GM12864 (cell line): ENCODE data around the gene TMEM72.

Experiments used
- DNase-seq: peaks from one replicate; pipeline ENCODE4 v3.0.0-alpha.2; 2011; ENCODE audit warnings: low read depth
- H3K4me3 ChIP-seq: 2 replicates; pipeline ENCODE4 v1.5.1; 2011; ENCODE audit warnings: mild to moderate bottlenecking, low read depth, low read length, control low read depth
- TF ChIP-seq, protein P1 (sequence below): IDR thresholded peaks from 2 replicates; pipeline ENCODE4 v1.5.1; 2011; ENCODE audit warnings: low read depth, mild to moderate bottlenecking, moderate library complexity, low read length, control low read depth, inconsistent platforms; ENCODE audit errors: missing control alignments

The TMEM72 gene

DNA sequence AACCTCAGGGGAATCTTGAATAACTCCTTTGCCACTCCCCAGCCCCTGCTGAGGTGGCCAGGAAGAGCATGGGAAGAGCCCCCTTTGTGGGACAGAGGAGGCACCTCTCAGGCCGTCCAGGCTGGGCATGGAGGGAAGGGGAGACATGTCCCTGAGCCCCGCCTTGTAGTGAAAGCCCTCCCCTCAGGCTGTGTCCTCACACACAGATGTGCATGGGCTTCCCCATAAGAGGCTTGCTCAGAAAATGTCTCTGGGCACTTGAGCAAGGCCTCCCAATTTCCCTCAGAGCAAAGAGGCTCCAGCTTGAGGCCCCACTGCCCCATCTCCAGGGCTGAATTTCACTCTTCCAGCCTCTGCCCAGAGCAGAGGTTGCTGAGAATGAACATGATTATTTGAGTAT lies 3.8 kb downstream of the TMEM72 start:
- TF ChIP-seq, protein P1, sequence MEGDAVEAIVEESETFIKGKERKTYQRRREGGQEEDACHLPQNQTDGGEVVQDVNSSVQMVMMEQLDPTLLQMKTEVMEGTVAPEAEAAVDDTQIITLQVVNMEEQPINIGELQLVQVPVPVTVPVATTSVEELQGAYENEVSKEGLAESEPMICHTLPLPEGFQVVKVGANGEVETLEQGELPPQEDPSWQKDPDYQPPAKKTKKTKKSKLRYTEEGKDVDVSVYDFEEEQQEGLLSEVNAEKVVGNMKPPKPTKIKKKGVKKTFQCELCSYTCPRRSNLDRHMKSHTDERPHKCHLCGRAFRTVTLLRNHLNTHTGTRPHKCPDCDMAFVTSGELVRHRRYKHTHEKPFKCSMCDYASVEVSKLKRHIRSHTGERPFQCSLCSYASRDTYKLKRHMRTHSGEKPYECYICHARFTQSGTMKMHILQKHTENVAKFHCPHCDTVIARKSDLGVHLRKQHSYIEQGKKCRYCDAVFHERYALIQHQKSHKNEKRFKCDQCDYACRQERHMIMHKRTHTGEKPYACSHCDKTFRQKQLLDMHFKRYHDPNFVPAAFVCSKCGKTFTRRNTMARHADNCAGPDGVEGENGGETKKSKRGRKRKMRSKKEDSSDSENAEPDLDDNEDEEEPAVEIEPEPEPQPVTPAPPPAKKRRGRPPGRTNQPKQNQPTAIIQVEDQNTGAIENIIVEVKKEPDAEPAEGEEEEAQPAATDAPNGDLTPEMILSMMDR, result no peak
- DNase-seq, result no peak
- H3K4me3 ChIP-seq, result no peak overlapping the region

DNA sequence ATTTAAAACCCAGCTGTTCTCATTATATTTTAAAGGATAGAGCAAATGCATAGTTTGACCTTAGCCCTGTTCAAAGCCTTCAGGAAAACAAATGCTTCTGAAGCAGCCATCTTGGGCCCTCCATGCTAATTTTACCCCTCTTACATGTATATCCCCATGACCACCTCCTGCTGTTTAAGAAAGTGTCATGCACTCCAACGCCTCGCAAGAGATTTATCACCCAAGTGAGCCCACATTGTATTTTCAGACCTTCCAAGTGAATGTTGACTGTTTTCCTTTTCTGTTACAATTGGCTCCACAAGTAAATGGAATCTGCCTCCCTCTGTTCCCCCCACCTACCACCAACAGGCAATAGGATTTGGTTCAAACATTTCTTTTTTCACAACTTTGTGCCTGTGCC lies 5.3 kb downstream of the TMEM72 start:
- no peak for DNase-seq
- TF ChIP-seq, protein P1, result no peak
- H3K4me3 ChIP-seq, result no peak overlapping the region

DNA sequence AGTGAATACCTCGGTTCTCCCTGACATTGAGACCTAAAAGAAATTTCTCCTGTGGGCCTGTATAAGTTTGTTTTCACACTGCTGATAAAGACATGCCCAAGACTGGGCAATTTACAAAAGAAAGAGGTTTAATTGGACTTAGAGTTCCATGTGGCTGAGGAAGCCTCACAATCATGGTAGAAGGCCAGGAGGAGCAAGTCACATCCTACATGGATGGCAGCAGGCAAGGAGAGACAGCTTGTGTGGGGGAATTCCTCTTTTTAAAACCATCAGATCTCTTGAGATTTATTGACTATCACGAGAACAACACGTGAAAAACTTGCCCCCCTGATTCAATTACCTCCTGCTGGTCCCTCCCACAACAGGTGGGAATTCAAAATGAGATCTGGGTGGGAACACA lies 6.7 kb downstream of the TMEM72 start:
- no peak for DNase-seq

DNA sequence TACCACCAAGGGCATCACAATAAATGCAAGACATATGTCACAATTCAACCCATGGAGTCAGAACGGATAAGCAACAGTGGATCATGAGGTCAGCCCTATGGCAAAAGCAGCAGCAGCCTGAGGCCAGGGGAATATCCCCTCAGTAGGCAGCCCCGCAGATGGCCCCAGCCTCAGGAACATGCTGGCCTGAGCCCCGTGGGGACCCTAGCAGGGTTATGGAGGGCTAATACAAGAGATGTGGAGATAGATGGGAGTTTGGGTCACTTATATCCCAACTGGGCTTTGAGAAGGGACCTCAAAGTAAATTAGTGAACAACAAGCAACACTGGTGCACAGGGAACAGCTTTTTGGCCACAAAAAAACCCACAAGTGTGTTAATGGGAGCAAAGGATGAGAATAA lies 9.1 kb downstream of the TMEM72 start:
- no peak for DNase-seq
- H3K4me3 ChIP-seq, result no peak overlapping the region
- TF ChIP-seq, protein P1, result no peak

More for the DNA sequence above, 6.7 kb downstream of the TMEM72 start:
- TF ChIP-seq, protein P1, result no peak
- H3K4me3 ChIP-seq, result no peak overlapping the region

DNA sequence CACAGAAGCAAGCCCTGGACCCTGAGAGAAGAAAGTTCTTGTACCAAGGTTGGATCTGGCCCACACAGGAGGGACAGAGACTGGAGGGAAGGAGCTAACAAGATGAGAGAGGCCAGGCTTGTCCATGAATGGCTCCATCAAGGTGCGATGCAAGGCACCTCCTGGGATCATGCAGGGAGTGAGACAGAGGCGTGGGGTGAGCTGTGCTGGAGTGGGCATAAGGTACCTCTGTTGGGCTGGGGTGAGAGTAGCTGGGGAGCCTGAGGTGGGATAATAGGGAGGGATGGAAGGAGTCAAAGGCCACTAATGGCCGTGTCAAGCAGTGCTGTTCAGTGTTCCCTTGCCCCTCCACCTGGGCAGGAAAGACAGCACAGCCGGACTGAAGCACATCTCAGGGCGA lies 9.9 kb downstream of the TMEM72 start:
- no peak overlapping the region for H3K4me3 ChIP-seq
- DNase-seq, result no peak
- TF ChIP-seq, protein P1, result no peak

DNA sequence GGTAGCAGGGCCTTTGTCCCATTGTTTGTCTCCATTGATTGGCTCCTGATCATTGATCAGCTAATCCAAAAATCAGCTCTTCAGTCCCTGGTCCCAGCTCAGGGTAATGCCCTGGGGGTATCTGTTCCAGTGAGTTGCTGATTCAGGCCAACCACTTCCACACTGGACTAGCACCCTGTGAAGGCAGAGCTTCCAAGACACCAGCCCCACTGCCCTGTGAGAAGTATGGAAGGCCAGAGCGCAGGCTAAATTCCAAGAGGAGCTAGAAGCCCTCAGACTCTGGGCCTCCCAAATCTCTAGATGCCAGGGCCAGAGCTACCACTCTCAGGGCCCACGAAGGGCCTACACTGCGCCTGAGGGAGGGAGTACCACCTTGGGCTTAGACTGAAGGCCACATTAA lies 10.4 kb downstream of the TMEM72 start:
- TF ChIP-seq, protein P1, result no peak
- H3K4me3 ChIP-seq, result no peak overlapping the region
- DNase-seq, result no peak

DNA sequence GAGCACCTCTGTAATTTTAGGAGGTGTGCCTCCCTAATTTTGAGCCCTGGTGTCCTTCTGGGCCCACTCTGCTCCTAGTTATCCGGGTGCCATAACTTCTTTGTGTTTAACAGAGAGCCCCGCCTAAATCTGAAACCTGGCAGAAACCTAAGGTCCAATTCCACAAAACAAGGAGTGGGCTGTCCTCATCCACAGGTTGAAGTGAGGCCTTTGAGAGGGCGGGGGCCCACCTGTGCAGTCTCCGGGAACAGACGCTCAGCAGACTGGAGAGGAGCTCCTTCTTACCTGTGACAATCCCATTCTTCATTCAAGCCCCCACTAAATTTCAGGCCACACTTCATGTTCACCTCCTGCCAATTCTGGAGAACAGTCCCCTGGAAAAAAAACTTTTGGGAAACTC lies 10.9 kb downstream of the TMEM72 start:
- TF ChIP-seq, protein P1, result no peak
- DNase-seq, result no peak
- H3K4me3 ChIP-seq, result no peak overlapping the region
